ENCODE results near the gene EXOC3L1.

EXOC3L1 gene

DNA sequence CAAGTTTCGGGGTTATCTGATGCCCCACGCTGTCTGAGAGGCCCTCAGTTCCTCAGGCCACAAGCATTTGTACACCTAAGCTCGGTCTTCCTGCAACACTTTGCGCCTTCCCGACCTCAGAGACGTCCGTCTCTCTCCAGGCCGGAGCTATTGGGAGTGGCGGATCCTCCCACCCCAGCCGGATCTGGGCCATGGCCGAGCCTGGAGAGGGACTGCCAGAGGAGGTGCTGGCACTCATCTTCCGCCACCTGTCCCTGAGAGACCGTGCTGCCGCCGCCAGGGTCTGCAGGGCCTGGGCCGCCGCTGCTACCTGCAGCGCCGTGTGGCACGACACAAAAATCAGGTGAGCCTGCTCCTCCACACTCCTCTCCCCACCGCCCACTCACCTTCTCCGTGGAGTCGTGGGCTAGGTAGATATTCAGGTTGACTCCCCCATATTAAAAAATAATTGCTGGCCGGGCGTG, 28.3 kb downstream of the EXOC3L1 start:
- no peak for DNase-seq

DNA sequence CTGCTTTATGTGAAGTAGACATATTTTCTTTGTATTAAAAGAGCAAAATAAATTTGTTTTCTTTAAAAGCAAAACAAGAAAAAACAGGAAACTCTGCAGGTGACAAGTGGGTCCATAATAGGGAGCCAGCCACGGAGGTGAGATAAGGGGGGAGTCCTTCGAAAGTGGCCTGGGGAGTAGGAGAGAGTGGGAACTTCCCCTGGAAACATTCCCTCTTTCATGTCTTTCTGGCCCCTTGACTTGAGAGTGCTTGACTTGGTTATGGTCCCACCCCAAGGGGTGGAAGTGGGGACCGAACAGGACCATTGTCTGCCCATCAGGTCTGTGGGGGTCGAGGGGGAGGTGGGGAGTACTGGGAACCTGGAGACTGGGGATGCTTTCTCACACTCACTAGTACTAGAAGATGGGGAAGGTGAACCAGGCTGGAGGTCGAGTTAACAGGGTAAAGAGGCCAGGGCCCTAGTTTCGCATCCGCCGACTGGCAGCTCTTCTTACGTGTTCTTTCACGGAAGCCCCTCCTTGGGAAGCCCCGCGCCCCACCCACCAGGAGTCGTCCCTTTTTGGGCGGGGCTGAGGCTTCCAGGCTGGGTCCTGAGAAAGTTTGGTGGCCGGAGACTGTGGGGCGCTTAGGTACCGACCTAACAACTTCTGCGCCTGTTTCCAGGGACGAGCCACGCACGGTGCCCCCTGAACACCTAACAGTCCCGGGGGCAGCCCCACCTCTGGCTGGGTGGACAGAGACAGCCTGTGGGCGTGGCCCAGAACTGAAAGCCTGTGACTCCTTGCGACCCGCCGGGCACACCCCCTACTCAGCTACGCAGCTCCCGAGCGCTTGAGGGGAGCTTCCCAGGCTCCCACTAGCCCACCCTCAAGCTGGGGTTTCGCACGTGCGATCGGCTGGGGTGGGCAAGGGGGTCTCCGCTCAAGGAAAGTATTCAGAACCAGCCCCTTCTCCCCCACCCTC, 31.0 kb downstream of the EXOC3L1 start:
- DNase-seq: peak; percentile 83

DNA sequence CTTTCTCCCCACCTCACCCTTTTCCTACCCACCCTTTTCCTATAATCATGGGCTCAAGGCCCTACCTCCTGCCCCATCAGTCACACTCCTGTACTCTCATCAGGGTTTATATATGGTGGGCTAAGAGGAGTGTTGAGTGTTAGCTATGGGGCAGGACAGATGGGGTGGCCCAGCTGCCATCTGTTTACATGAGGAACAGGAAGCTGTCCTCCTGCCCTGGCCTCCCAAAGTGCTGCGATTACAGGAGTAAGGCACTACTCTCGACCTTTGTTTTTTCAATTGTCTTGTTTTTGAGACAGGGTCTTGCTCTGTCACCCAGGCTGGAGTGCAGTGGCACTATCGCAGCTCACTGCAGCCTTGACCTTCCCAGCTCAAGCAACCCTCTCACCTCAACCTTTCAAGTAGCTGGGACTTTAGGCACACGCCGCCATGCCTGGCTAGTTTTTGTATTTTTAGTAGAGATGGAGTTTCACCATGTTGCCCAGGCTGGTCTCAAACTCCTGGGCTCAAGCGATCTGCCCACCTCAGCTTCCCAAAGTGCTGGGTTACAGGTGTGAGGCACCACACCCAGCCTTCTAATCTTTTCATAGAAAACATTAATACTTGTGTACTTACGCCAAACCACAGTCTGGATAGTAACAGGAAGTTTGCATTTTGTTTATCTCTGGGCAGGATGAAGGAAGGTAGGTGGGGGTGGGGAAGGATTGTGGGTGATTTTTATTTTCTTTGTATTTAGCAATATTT, 31.9 kb downstream of the EXOC3L1 start:
- no peak for DNase-seq

DNA sequence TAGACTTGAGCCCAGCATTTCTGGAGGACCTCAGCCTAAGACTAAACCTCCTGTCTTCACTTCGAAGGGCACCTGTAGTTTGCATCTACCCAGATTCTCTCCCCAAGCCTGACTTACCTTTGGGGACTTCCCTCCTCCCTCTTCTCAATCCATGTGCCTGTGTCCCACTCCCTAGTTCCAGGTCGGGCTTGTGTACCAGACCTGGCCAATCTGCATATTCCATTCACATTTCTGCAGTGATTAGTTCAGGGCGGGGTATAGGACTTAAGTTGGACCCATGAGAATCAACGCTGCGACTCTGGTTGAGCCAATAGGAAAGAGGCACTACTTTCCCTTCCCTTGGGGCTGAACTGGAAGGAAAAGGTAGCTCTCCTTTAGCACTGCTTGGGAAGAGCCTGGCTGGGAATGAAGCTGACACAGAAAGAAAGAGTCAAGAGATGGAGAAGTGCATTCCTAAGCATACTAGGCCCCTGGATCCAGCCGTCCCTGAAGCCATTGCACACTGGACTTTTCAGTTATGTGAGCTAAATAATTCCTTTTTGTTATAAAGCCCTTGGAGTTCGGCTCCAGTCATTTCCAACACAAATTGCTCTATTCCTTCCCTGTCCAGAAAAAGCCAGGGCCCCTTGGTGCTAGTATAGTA, 32.7 kb downstream of the EXOC3L1 start:
- no peak for DNase-seq

DNA sequence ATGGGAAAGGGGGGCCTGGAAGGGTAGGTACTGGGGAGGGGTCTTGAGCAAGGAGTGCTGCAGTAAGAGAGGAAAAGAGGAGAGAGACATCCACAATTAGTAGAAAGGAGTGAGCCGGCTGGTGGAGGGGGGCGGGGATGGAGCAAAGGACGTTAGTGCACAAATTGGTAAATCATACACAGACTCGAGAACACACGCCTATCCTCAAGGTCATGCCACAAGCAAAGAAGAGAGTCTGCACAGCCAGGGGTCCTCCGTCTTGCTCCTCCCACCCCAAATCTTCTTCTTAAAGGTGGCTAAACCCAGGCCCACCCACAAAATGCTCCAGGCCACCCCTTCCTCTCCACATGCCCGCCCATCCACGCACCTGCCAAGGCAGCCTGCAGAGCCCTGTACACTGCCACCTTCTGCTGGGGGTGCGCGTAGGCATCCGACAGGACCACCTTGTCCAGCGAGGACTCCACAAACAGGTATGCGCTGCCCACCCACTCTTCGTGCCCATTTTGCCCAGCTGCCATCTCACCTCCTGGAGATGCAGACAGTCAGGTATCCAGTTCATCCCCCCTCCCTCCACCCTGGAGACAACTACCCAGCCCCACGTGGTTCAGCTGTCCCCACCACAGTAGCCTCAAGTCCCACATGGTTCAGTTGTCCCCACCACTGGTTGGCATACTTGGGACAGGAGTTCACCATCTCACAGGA, 33.6 kb downstream of the EXOC3L1 start:
- DNase-seq: no peak

DNA sequence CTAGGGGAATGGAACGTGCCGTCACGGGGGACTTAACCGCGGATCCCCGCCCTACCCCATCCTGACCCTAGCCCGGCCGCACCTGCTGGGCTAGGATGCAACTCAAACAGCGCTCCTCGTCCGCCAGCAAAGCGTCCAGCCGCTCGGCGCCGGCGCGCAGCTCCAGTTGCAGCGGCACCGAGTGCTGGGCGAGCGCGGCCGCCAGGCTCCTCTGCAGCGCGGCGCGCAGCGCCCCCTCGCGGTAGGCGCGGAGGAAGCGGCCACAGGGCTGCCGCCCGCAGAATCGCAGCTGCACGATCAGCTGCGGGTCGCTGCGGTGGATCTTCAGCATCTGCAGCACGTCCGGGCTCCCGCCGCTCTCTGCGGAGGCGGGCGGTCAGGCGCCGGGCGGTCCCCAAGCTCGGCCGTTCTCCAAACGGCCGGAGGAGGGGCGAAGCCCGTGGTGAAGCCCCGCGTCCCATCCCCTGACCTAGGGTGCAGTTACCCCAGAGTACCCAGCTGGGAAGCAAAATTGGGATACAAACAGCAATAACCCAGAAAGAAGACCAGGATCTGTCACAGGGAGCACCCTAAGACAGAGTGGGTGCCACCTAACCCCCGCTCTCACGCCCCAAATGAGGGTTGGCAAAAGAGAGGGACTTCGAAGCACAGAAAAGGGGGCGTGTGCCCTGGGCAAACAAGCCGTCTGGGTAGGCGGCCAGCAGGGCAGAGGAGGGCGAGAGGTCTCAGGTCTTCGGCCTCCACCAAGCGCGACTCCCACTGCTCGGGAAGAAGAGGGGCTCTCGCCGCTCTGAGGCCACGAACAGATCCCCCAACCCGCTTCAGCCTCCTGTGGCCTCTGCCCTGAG, 34.4 kb downstream of the EXOC3L1 start:
- peak; percentile 86 for DNase-seq

DNA sequence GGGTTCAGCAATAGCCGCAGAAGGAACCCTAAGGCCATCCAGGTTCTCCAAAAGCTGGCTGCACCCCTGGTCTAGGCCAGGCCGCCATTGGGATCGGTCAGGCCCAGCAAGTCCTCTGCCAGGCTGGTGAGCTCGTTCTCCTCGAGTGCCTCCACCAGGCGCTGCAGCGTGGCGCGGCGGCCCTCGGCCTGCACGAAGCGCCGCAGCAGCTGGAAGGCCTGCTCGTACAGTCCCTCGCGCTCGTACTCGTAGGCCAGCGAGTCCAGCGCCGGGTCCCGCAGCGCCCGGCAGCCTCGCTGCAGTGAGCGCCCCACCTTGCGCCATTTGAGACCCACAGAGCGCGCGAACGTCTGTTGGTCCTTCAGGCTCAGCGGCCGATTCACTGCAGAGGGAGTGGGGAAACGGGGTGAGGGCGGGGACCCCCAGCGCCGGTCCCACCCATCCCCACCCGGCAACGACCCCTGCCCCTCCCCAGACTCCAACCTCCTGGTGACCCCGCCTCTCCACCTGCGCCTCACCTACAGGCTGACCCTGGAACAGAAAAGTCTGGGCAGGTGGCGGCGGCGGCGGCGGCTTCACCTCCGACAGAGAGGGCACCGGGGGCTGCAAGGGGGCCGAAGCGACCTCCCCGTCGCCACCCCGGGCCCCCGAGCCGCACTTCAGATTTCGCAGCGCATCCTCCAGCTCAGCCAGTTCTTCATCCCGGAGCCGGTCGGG, 35.2 kb downstream of the EXOC3L1 start:
- no peak for DNase-seq

DNA sequence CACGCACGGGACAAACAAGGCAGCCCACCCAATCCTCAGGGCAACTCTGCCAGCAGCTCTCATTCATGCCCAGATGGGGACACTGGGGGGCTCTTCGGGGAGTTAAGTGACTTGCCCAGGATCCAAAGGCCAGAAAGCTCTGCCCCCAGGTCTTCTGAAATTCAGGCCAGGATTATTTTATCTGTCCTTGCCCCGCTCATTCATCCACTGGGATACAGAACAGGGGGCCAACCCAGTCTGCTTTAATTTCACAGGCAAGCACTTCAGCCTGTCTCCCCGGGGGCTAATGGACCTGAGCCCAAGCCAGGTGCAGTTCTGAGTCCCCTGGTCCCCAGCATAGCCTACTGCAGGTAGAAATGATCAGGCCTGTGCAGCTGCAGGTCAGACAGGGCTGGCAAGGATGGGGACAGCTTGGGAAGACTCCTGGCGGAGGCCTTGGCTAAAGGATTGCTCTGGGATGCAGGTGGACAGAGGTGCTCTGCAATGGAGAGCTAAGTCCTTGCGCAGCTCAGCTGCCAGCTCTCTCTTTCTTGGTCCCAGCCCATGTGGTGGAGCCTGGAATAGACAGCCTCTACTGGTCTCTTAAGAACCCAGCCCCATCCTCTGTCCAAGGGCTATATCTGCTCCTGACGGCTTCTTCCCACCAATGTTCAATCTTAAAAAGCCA, 38.4 kb downstream of the EXOC3L1 start:
- no peak for DNase-seq

DNA sequence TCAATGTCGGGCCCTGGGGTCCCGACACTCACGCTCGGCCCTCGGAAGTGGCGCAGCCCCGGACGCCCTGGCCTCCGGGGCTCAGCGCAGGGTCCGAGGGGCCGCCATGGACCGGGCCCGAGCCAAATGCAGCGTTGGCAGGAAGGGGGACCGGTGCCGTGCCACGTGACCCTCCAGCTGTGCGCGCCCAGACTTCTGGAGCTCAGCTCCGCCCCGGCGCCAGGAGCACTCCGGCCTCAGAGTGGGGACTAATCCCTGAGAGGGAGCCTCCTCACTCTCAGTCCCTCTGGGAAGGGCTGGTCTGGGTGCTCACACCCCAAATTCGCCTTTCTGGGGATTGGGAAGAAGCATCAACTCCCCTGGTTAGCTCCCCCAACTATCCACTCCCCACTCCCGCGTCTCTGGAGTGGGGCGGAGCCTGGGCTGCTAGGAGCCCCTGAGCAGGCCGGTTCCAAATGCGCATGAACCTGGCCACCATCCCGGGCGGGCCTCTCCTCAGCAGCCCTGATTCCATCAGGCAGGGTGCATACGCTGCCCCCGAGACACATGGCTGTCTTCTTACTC, 39.0 kb downstream of the EXOC3L1 start, which contains the start of gene B3GNT9:
TSS of gene B3GNT9 (minus strand) at position 166 of the 564 bp plus-strand sequence. CDS start 513 bp downstream, outside the sequence.
- DNase-seq: peak; percentile 56

DNA sequence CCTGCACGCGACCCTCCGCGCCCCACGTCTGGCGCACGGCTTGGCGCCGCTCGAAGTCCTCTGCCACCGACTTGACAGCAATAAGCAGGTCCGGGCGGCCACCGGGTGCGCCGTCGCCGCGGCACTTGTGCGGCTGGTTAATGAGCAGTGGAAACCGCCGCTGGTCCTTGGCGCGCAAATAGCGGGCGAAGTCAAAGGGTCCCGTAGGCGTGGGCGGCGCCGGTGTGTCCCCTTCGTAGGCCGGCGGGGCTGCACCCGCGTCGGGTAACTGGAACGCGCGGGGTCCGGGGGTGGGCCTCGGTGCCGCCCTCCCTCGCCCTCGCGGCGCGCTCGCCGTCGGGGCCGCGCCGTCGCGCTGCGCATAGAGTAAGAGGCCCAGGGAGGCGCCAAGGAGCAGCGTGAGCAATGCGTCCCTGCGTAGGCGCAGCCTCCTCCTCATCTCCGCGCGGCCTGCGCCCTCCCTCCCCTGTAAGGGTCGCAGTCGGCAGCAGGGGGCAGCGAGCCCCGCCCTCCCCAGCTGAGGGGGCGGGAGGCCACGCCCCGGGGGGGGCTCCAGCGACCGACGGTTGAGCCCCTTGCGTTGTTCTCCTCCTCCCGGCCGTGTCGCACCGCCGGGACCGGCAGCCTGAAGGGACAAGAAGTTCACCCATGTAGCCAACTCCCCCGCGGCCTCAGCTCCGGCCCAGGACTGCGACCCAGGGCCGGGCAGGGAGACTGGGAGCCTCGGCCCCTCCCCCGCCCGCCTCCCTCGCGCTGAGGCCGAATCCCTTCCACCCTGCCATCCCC, 39.7 kb downstream of the EXOC3L1 start:
- peak; percentile 53 for DNase-seq

DNA sequence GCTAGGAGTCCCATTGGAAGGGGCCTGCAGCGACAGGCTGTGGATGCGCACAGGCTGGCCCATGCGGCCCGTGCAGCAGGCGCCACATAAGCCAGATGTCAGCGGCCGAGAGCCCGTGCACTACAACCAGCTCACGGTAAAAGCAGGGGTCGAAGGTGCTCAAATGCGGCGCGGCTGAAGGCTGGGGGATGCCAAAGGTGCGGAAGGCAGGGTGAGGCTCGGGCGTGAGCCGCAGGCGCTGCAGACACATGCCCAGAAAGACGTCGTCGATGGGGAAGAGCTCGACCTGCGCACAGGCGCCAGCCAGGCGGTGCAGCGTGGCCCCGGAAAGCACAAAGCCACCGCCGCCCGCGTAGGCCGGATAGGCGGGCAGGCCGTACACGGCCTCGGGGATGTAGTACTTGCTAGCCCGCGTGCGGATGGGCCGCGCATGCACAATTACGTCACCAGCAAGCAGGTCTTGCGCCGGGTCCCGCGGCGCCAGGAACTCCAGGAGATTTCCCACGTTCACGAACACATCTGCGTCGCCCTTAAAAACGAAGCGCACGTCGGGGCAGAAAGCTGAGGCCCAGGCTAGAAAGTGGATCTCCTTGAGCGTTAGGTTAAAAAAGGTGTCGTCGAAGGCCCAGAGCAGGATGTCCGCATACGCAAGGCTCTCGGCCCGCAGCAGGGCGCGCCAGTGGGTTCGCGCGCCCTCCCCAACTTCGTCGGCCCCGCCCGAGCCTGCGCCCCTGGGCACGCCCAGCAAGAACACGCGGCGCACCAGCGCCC, 40.5 kb downstream of the EXOC3L1 start:
- DNase-seq: no peak

DNA sequence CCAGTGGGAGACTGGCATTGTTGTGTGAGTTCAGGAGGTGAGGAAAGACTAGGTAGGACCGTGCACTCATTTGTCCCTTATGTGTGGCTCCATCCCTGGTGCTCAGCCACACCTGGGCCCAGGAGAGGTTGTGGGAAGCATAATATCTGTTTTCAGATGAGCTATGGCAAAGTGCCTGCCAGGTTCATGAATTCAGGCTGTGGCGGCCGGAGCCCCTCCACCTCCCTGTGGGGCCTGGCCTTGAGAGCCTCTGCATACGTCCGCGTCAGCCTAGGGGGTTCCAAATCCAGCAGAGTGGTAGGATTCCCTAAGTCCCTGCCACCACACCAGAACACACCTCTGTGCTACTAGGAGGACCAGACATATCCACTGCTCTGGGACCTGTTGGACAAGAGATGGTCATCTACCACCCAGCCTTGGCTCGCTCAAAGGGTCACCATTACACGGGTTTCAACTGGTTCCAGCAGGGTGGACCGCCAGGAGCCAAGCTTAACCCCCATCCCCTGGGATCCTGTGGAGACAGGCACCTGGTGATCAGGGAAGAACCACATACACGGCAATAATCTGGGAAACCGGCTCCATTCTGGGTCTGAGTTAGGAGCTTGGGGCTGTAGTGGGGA, 41.2 kb downstream of the EXOC3L1 start:
- DNase-seq: no peak

DNA sequence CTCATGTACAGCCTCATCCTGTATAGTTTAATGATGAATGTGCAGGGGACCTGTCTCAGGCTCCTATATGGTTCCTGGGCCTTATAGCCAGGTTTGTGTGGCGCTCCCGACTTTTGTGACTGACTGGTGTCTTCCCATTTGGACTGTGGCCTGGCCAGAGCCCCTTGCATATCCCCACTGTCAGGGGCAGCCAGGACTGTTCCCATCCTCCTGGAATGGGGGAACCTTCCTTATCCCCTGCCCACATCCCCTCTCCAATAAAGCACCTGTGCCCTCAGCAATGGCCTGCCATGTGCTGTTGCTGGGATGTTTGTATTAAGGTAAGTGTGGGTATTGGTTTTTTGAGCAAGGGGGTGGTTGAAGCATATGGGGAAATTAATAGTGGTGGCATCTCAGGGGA, 41.7 kb downstream of the EXOC3L1 start:
- DNase-seq: no peak

DNA sequence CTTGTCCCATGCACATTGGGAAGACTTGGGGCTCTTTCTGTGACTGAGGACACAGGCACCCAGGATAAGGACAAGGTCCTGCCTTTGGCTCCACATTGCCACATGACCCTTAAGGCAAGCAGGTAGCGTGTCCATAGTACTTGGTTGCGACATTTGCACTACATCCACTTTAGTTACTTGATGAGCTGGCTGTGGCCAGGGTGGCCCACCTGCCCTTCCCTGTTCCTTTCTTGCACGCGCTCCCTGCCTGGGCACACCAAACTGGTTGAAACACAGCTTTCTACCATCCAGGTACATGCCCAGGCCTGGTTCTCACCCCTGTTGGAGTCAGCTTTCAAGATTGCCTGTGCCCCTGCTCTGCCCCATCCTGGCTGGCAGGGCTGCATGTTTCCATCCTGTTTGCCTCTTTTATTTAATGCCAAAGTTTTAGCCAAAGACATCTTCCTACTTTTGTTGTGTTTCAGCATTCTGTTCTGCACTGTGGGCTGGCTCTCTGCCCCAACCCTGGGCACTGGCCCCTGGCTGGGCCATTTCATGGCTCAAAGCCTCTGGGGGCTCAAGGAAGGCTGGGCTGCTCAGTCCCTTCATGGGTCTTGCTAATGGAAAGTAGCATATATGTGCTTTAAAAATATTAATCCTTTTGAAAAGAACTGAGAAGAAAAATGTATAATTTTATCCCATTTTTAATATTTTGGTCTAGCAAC, 42.3 kb downstream of the EXOC3L1 start:
- DNase-seq: no peak

DNA sequence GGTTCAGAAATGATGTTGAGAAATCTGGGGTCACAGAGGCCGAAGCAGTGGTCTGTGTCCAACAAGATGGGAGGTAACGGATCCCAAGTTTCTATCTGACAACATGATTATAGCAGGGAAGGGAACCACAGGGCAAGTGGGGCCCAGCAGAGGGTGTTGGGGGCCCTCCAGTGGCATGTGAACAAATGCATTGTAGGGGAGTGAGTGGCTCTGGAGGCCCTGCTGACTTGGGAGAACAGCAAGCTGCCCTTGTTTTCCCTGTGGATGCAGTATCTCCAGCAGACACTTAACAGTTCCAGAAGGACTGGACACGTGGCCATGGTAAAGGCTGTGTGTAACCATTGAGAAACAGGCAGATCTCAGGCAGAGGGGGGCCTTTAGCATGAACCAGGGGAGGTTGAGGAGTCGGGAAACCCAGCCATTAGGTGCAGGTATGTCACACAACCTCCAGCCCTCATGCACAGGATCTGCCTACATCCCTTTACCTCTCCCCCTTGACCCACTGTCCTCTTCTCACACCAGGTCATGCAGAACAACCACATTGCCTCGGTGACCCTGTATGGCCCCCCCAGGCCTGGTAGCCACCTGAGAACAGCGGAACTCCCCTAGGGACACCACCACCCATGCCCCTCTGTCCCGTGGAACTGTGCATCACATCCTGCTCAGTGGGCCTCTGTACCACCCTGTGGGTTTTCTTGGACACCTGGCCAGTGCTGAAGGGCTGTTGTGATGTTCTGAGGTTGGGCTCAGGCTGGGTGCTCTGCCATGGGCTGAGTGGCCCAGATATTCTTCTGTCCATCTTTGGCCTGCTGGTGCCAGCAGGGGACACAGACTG, 43.2 kb downstream of the EXOC3L1 start:
- DNase-seq: no peak

DNA sequence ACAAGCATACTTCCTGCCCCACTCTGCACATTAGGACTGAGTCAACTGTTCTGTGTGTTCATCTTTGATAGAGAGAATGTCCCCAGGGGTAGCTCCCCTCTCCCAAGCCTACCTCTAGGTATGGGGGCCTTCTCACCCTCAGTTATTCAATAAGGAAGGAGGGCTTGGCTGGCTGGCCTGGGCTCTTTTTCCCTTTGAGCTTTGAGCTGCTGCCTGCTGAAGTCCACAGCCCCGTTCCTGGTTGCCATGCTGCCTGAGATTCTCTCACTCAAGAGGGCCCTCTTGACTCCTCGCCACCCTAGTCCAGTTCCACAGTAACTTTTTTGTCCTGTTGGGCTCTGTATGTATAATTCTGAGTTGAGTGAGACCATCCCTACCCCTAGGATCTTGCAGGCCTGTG, 44.2 kb downstream of the EXOC3L1 start:
- DNase-seq: no peak

Measured in CD4-positive, alpha-beta T cell treated with Interleukin-17A for 4 hours (primary cell).